Measurements from ENCODE around the gene MACROD2. TPM values are rescaled to one million over a fixed set of nuclear protein-coding genes. Genes with fewer than 3 reads are reported as not detected.

The MACROD2 gene
- total and polyA plus RNA-seq, 2 of the 4 experiments (the other 2 are of a cell fraction): not detected

GRCh38 chr20:15018966-15019365 is 1023.6 kb downstream of the MACROD2 start:
- Histone ChIP-seq H3K27me3 (ENCODE audit: control insufficient read depth, insufficient read depth, low read length) (no peaks in the 10 kb centered on the region), H3K36me3 (ENCODE audit: control insufficient read depth, insufficient read depth, low read length) (no peaks in the 10 kb centered on the region), H3K9me3 (ENCODE audit: control insufficient read depth, insufficient read depth, low read length) (peaks cover 8% of the 10 kb centered on the region), H2AK9ac (replicated peaks; ENCODE audit: low read depth, low read length, poor library complexity) (no peak overlapping the region), H4K8ac (ENCODE audit: low read depth in 2 of 2, low read length in 2 of 2) (no peak overlapping the region), H2BK120ac (ENCODE audit: low read depth, low read length) (no peak overlapping the region), H3K4me1 (ENCODE audit: control insufficient read depth, insufficient read depth, low read length) (no peaks in the 10 kb centered on the region), H4K5ac (ENCODE audit: low read depth, low read length) (no peak overlapping the region), H3K4me3 (ENCODE audit: insufficient read depth, low read depth, low read length) (no peak overlapping the region), H2AK5ac (ENCODE audit: low read depth, low read length) (no peak overlapping the region), H3K56ac (ENCODE audit: extremely low read depth, insufficient read depth, low read length) (no peak overlapping the region), H2BK5ac (ENCODE audit: low read depth, low read length, poor library complexity, severe bottlenecking) (no peak overlapping the region), H2BK20ac (ENCODE audit: low read depth, low read length) (no peak overlapping the region), H4K91ac (ENCODE audit: insufficient read depth, low read depth, low read length) (no peak overlapping the region), H3K4me2 (ENCODE audit: low read depth, low read length) (no peak overlapping the region), H4K20me1 (ENCODE audit: insufficient read depth, low read length) (no peaks in the 10 kb centered on the region), H3K27ac (ENCODE audit: insufficient read depth, low read length) (no peak overlapping the region), H3K79me1 (ENCODE audit: low read depth in 1 of 2, low read length in 2 of 2) (no peaks in the 10 kb centered on the region), H3K9me1 (ENCODE audit: insufficient read depth, low read length) (no peaks in the 10 kb centered on the region), H3K18ac (ENCODE audit: low read depth, low read length) (no peak overlapping the region), H2AFZ (replicated peaks; ENCODE audit: low read length, poor library complexity) (no peak overlapping the region), H2BK15ac (ENCODE audit: low read depth, low read length) (no peak overlapping the region), H3K23ac (ENCODE audit: low read depth, low read length) (no peak overlapping the region), H3K4ac (ENCODE audit: low read depth, low read length) (no peak overlapping the region), H3K9ac (ENCODE audit: low read depth, low read length) (no peak overlapping the region), H3K14ac (replicated peaks; ENCODE audit: low read depth, low read length) (no peak overlapping the region)
- no peak for DNase-seq
- intact Hi-C loops (cut with micrococcal nuclease): no loop called here
- POLR2A ChIA-PET (ENCODE audit: unreplicated experiment): no interaction called here
- WGBS, 2 experiments (ENCODE audit: extremely low coverage in 2 of 2, insufficient read length in 1 of 2): no CpG with 5 or more reads among the region's 11 CpGs
- in situ Hi-C loops (cut with MboI; ENCODE audit: low sequenced_read_pairs): no loop called here
- no TSS peak for BruUV-seq (replicated peaks)
- dilution Hi-C loops (cut with HindIII; ENCODE audit: low sequenced_read_pairs, unreplicated experiment): no loop called here
- CTCF ChIA-PET: no interaction called here
- no peak for ATAC-seq (ENCODE audit: low read depth)
- TF ChIP-seq RFX5 (IDR thresholded peaks at IDR 0.05; ENCODE audit: low read depth, low read length) (no peak), MXI1 (IDR thresholded peaks at IDR 0.05; ENCODE audit: borderline replicate concordance, low read depth, low read length) (no peak), CEBPB (IDR thresholded peaks at IDR 0.05; ENCODE audit: low read depth, low read length) (no peak), FOS (IDR thresholded peaks at IDR 0.05; ENCODE audit: low read depth, low read length) (no peak), USF2 (IDR thresholded peaks at IDR 0.05; ENCODE audit: low read depth, low read length) (no peak), CHD1 (IDR thresholded peaks at IDR 0.05; ENCODE audit: low read depth, low read length) (no peak), POLR2A (IDR thresholded peaks at IDR 0.05; ENCODE audit: low read depth, low read length) (no peak), MAZ (IDR thresholded peaks at IDR 0.05; ENCODE audit: borderline replicate concordance, low read depth, low read length) (no peak), CTCF (conservative IDR thresholded peaks at IDR 0.05; ENCODE audit: low read depth, low read length) (no peak), ELK1 (IDR thresholded peaks at IDR 0.05; ENCODE audit: borderline replicate concordance, low read depth, low read length) (no peak), RCOR1 (IDR thresholded peaks at IDR 0.05; ENCODE audit: insufficient replicate concordance, low read length) (no peak), MAFK (IDR thresholded peaks at IDR 0.05; ENCODE audit: low read depth, low read length) (no peak), RAD21 (IDR thresholded peaks at IDR 0.05; ENCODE audit: low read length) (no peak), SMC3 (IDR thresholded peaks at IDR 0.05; ENCODE audit: low read depth, low read length) (no peak), BHLHE40 (IDR thresholded peaks at IDR 0.05; ENCODE audit: low read depth, low read length) (no peak)

Measured in IMR-90 (cell line).